ENCODE measurements around the gene C14orf180. TPM values are rescaled to one million over a fixed set of nuclear protein-coding genes. Genes with fewer than 3 reads are reported as not detected.

The C14orf180 gene
- total and polyA plus RNA-seq, 12 donors: 13.8 to 139 (median 75.1) TPM

DNA sequence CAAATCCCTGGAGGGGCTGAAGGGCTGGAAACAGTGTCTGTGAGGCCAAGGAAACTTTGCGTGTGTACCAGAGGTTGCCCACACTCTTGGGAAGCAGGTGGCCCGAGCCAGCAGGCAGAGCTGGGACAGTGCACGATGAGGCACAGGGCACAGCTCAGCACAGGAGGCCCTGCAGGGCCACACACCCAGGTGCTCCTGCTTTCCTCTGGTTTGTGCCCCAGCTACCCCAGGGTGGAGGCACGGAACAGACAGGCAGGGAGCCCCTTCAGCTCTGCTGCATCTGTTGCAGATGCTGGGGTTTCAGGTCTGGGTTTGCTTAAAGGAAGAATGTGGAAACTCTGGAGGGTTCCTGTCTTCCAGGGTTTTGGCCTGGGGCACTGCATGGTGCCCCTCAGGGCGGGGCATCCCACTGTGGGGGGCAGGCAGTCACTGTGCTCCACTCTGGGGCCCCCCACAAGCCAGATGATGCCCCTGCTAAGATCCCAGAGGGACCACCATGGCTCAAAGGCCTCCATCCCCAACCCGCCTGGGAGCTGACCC, 16.4 kb downstream of the C14orf180 start:
- no peak overlapping the region for H3K27ac ChIP-seq
- TF ChIP-seq, protein P1, sequence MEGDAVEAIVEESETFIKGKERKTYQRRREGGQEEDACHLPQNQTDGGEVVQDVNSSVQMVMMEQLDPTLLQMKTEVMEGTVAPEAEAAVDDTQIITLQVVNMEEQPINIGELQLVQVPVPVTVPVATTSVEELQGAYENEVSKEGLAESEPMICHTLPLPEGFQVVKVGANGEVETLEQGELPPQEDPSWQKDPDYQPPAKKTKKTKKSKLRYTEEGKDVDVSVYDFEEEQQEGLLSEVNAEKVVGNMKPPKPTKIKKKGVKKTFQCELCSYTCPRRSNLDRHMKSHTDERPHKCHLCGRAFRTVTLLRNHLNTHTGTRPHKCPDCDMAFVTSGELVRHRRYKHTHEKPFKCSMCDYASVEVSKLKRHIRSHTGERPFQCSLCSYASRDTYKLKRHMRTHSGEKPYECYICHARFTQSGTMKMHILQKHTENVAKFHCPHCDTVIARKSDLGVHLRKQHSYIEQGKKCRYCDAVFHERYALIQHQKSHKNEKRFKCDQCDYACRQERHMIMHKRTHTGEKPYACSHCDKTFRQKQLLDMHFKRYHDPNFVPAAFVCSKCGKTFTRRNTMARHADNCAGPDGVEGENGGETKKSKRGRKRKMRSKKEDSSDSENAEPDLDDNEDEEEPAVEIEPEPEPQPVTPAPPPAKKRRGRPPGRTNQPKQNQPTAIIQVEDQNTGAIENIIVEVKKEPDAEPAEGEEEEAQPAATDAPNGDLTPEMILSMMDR (IDR thresholded peaks at IDR 0.05): no peak

DNA sequence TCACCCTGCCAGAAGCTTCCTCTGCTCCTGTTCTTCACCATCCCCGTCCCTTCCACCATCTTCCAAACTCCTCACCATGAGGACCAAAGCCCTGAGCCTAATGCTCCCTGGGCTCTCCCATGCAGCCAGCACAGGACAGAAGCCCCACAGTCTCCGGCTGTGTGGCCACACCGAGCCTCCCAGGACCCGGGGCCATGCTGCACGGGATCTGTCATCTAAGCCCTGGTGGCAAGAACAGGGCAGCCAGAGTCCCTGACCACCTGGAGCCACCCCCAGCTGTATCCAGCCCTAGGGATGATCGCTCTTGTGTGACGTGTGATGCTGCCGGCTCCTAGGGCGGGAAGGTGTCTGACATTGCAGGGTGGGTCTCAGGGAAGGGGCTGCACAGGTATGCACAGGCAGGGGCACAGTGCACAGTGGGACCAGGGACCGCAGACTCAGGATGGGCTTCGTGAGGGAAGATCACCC, 16.9 kb downstream of the C14orf180 start:
- ATAC-seq (no peak), DNase-seq (no peak)
- Histone ChIP-seq H3K27ac (no peak overlapping the region), H3K4me1 (peaks cover 0 to 20% (median 0%) of the 10 kb centered on the region in 9 donors), H3K27me3 (peaks cover 0 to 45% (median 23%) of the 10 kb centered on the region in 7 donors), H3K4me3 (no peak overlapping the region), H3K9me3 (no peaks in the 10 kb centered on the region), H3K36me3 (no peaks in the 10 kb centered on the region)
- intact Hi-C loops (cut with DNase I): no loop called here
- TF ChIP-seq, protein P1 (IDR thresholded peaks at IDR 0.05): no peak
- WGBS, 2 donors: 82 to 86% methylated on average over 11 of the region's 11 CpGs

More for the DNA sequence above, 16.4 kb downstream of the C14orf180 start:
- Histone ChIP-seq H3K27me3 (peaks cover 0 to 40% (median 18%) of the 10 kb centered on the region in 7 donors), H3K9me3 (no peaks in the 10 kb centered on the region), H3K36me3 (no peaks in the 10 kb centered on the region), H3K4me1 (peaks cover 0 to 20% (median 0%) of the 10 kb centered on the region in 9 donors), H3K4me3 (no peak overlapping the region)
- DNase-seq (no peak), ATAC-seq (no peak)
- intact Hi-C loops (cut with DNase I): no loop called here
- 71 to 77% methylated on average over 6 of the region's 6 CpGs for WGBS, 2 donors

DNA sequence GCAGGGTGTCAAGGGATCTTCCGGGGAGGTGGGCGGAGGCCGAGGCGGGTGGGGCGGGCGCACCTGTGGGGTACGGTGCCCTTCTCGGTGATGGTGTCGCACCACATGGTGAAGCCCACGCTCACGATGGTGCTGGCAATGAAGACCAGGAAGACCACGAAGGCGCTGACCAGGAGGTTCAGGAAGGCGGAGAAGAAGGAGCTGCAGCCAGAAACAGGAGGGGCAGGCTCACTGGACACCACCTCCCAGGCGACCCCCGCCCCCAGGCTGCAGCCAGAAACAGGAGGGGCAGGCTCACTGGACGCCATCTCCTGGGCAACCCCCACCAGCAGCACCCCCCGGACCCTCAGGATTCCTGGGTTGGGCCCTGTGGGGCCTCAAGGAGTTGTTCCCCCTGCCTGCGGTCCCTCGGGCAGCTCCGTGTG, 17.4 kb downstream of the C14orf180 start:
- Histone ChIP-seq H3K4me1 (peaks cover 0 to 20% (median 0%) of the 10 kb centered on the region in 9 donors), H3K36me3 (no peaks in the 10 kb centered on the region), H3K27ac (no peak overlapping the region), H3K27me3 (peaks cover 0 to 50% (median 27%) of the 10 kb centered on the region in 7 donors), H3K9me3 (no peaks in the 10 kb centered on the region), H3K4me3 (no peak overlapping the region)
- TF ChIP-seq, protein P1 (IDR thresholded peaks at IDR 0.05): no peak
- ATAC-seq (no peak), DNase-seq (no peak)
- intact Hi-C loops (cut with DNase I): no loop called here
- 83 to 89% methylated on average over 21 of the region's 21 CpGs for WGBS, 2 donors

DNA sequence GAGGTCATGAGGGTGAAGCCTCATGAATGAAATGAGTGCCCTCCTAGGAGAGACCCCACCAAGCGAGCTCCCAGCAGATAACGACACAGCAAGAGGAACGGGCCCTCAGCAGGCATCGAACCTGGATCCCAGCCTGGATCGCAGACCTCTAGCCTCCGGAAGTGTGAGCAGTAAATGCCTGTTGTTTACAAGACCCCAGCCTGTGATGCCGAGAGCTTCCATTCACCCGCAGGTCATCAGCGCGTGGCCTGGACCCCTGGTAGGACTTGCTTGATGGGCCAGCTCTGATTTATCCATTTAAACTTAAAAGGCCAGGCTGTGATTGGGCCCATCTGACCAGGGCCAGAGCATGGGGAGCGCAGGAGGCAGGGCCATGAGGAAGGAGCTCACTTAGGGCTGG, 18.0 kb downstream of the C14orf180 start:
- TF ChIP-seq, protein P1 (IDR thresholded peaks at IDR 0.05): no peak
- H3K4me3 ChIP-seq: no peak overlapping the region
- no peaks in the 10 kb centered on the region for H3K9me3 ChIP-seq
- DNase-seq (no peak), ATAC-seq (no peak)
- no peak overlapping the region for H3K27ac ChIP-seq
- intact Hi-C loops (cut with DNase I): no loop called here
- peaks cover 0 to 56% (median 34%) of the 10 kb centered on the region in 7 donors for H3K27me3 ChIP-seq
- no peaks in the 10 kb centered on the region for H3K36me3 ChIP-seq
- peaks cover 0 to 20% (median 0%) of the 10 kb centered on the region in 9 donors for H3K4me1 ChIP-seq
- WGBS, 2 donors: 77 to 86% methylated on average over 11 of the region's 11 CpGs

Data from heart right ventricle (tissue), 16 donors.